Ishikawa (cell line): ENCODE results near the gene TPST2.

Source experiments
- CEBPB ChIP-seq: IDR thresholded peaks from 2 replicates; pipeline ENCODE4 v1.6.1; 2012
- CREB1 ChIP-seq: IDR thresholded peaks from 2 replicates; pipeline ENCODE4 v1.6.1; 2012; ENCODE audit warnings: low read depth
- EGR1 ChIP-seq: IDR thresholded peaks from 2 replicates; pipeline ENCODE4 v1.6.1; 2012
- EP300 ChIP-seq: IDR thresholded peaks from 2 replicates; pipeline ENCODE4 v1.6.1; 2012; ENCODE audit warnings: borderline replicate concordance
- FOXM1 ChIP-seq: IDR thresholded peaks from 2 replicates; pipeline ENCODE4 v1.6.1; 2012; ENCODE audit warnings: low read depth, borderline replicate concordance
- MAX ChIP-seq: IDR thresholded peaks from 2 replicates; pipeline ENCODE4 v1.6.1; 2012
- NFIC ChIP-seq: IDR thresholded peaks from 2 replicates; pipeline ENCODE4 v1.6.1; 2012
- RAD21 ChIP-seq: IDR thresholded peaks from 2 replicates; pipeline ENCODE4 v1.6.1; 2012; ENCODE audit warnings: low read depth
- TAF1 ChIP-seq: IDR thresholded peaks from 2 replicates; pipeline ENCODE4 v1.6.1; 2012; ENCODE audit warnings: low read depth, mild to moderate bottlenecking
- TCF12 ChIP-seq: IDR thresholded peaks from 2 replicates; pipeline ENCODE4 v1.6.1; 2012; ENCODE audit warnings: low read depth
- TEAD4 ChIP-seq: IDR thresholded peaks from 2 replicates; pipeline ENCODE4 v1.6.1; 2012
- USF1 ChIP-seq: IDR thresholded peaks from 2 replicates; pipeline ENCODE4 v1.6.1; 2012
- YY1 ChIP-seq: IDR thresholded peaks from 2 replicates; pipeline ENCODE4 v1.6.1; 2012; ENCODE audit warnings: low read depth
- ZBTB7A ChIP-seq: IDR thresholded peaks from 2 replicates; pipeline ENCODE4 v1.6.1; 2012; ENCODE audit warnings: low read depth
- TF ChIP-seq, protein P1 (sequence below): IDR thresholded peaks from 2 replicates; pipeline ENCODE4 v1.6.1; 2012; ENCODE audit warnings: low read depth, mild to moderate bottlenecking

Gene TPST2

GRCh38 chr22:26536762-26537134 lies 53.2 kb downstream of the TPST2 start:
- TF ChIP-seq RAD21 (no peak), MAX (no peak), CREB1 (no peak), NFIC (no peak), TEAD4 (no peak), USF1 (no peak), ZBTB7A (no peak), YY1 (no peak)
- TF ChIP-seq, protein P1, sequence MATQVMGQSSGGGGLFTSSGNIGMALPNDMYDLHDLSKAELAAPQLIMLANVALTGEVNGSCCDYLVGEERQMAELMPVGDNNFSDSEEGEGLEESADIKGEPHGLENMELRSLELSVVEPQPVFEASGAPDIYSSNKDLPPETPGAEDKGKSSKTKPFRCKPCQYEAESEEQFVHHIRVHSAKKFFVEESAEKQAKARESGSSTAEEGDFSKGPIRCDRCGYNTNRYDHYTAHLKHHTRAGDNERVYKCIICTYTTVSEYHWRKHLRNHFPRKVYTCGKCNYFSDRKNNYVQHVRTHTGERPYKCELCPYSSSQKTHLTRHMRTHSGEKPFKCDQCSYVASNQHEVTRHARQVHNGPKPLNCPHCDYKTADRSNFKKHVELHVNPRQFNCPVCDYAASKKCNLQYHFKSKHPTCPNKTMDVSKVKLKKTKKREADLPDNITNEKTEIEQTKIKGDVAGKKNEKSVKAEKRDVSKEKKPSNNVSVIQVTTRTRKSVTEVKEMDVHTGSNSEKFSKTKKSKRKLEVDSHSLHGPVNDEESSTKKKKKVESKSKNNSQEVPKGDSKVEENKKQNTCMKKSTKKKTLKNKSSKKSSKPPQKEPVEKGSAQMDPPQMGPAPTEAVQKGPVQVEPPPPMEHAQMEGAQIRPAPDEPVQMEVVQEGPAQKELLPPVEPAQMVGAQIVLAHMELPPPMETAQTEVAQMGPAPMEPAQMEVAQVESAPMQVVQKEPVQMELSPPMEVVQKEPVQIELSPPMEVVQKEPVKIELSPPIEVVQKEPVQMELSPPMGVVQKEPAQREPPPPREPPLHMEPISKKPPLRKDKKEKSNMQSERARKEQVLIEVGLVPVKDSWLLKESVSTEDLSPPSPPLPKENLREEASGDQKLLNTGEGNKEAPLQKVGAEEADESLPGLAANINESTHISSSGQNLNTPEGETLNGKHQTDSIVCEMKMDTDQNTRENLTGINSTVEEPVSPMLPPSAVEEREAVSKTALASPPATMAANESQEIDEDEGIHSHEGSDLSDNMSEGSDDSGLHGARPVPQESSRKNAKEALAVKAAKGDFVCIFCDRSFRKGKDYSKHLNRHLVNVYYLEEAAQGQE = no peak

DNA sequence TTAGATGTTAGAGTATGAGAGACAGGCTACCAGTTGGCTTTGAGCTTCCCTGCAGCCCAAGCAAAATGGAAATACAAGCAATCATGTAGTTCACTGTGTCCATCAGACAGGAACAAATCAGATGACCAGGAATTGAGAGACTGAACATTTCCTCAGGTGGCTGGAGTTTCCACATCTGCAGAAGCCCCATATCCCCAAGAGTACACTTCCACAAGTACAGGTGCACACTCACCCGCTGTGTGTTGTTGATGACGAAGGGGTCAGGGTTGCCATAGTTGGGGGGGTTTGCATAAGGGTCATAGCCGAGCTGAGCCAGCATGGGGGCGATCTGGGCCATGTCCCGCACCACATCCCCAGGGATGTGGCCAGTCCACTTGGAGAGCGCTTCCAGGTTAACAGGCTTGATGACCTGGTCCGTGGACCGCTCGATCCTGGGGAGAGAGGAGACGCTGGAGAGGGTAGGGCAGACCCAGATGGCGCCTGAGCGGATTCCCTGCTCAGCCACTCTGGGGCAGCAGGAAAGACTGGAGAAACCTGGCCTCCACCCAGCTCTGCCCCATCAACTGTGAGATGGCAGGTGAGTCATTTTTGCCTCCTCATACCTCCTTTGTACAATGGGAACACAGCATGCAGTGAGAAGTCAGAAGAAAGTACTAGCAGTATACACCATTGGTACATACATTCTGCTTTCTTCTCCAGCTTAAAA lies 53.7 kb downstream of the TPST2 start:
- no peak for TF ChIP-seq ZBTB7A
- no peak for TF ChIP-seq CEBPB
- no peak for TF ChIP-seq EGR1
- TF ChIP-seq TAF1 = no peak
- TF ChIP-seq TEAD4 = no peak
- TF ChIP-seq MAX = no peak
- TF ChIP-seq, protein P1 = no peak
- TF ChIP-seq CREB1 = no peak
- no peak for TF ChIP-seq NFIC
- no peak for TF ChIP-seq USF1
- no peak for TF ChIP-seq YY1

- no peak for TF ChIP-seq ZBTB7A
- no peak for TF ChIP-seq YY1
- TF ChIP-seq FOXM1 = no peak
- no peak for TF ChIP-seq MAX
- TF ChIP-seq EP300 = no peak
- no peak for TF ChIP-seq NFIC
- no peak for TF ChIP-seq TCF12
These were observed 54.4 kb downstream of the TPST2 start for GRCh38 chr22:26535603-26535908.

DNA sequence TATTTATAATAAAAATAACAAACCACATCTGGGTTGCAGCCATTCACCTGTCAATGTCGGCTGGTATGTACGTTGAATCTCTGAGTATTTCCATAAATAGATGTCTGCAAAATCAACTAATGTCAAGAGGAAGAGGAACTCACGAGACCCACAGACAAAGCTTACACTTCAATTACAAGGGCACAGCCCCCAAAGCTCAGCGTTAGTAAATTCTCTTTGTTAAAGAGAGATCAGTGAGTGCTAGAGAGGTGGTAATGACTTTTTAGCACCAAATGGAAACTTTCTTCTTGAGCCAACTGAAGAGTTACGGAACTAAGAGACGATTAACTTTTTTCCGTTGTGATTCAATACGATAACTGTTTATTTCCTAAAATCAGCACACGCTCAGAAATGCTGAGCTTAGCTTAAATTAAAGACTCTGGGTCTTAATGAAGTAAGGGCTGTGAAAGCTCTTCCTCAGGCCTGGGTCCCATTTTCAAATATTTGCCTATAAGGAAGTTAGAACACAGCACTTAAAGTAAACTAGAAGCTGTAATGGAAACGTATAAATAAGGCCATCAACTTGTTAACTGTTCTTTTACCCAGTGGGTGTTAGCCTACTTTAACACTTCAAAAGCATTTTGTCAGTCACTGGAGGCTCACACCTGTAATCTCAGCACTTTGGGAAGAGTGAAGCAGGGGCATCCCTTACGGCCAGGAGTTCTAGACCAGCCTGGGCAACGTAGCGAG lies 54.9 kb downstream of the TPST2 start:
- TF ChIP-seq NFIC (no peak), USF1 (no peak), CREB1 (no peak), EGR1 (no peak), TEAD4 (no peak), ZBTB7A (no peak), FOXM1 (no peak), CEBPB (no peak), MAX (no peak), TCF12 (no peak), EP300 (no peak), YY1 (no peak), RAD21 (no peak), TAF1 (no peak)
- TF ChIP-seq, protein P1 = no peak
